ENCODE results near the gene TBC1D22A.

GRCh38 chr22:47221840-47222615, 459.6 kb downstream of the TBC1D22A start:
- TF ChIP-seq CTCF (IDR thresholded peaks at IDR 0.05) = no peak
- no peak for TF ChIP-seq EZH2 (IDR thresholded peaks at IDR 0.05)

Measured in neural progenitor cell (in vitro differentiated cells).